Measurements from ENCODE around the gene ZNF516.

ZNF516 gene

GRCh38 chr18:76390452-76391035, 104.5 kb downstream of the ZNF516 start:
- in situ Hi-C loops (cut with MboI; ENCODE audit: low sequenced_read_pairs, unreplicated experiment), result no loop called here
- no peak for TF ChIP-seq CTCF (IDR thresholded peaks at IDR 0.05; ENCODE audit: borderline replicate concordance, control extremely low read depth, extremely low read depth, insufficient read depth, missing control alignments)
- DNase-seq (ENCODE audit: low spot score), result no peak

GRCh38 chr18:76389716-76390115, 105.3 kb downstream of the ZNF516 start:
- TF ChIP-seq CTCF (IDR thresholded peaks at IDR 0.05; ENCODE audit: borderline replicate concordance, control extremely low read depth, extremely low read depth, insufficient read depth, missing control alignments), result no peak
- DNase-seq (ENCODE audit: low spot score), result no peak
- in situ Hi-C loops (cut with MboI; ENCODE audit: low sequenced_read_pairs, unreplicated experiment), result no loop called here

GRCh38 chr18:76388891-76389423, 106.1 kb downstream of the ZNF516 start:
- in situ Hi-C loops (cut with MboI; ENCODE audit: low sequenced_read_pairs, unreplicated experiment), result no loop called here
- TF ChIP-seq CTCF (IDR thresholded peaks at IDR 0.05; ENCODE audit: borderline replicate concordance, control extremely low read depth, extremely low read depth, insufficient read depth, missing control alignments), result no peak
- no peak for DNase-seq (ENCODE audit: low spot score)

GRCh38 chr18:76388261-76388660, 106.8 kb downstream of the ZNF516 start:
- DNase-seq (ENCODE audit: low spot score), result no peak
- in situ Hi-C loops (cut with MboI; ENCODE audit: low sequenced_read_pairs, unreplicated experiment), result no loop called here
- no peak for TF ChIP-seq CTCF (IDR thresholded peaks at IDR 0.05; ENCODE audit: borderline replicate concordance, control extremely low read depth, extremely low read depth, insufficient read depth, missing control alignments)

GRCh38 chr18:76387608-76388007, 107.4 kb downstream of the ZNF516 start:
- in situ Hi-C loops (cut with MboI; ENCODE audit: low sequenced_read_pairs, unreplicated experiment), result no loop called here

GRCh38 chr18:76386886-76387285, 108.2 kb downstream of the ZNF516 start:
- in situ Hi-C loops (cut with MboI; ENCODE audit: low sequenced_read_pairs, unreplicated experiment), result no loop called here
- DNase-seq (ENCODE audit: low spot score), result no peak
- no peak for TF ChIP-seq CTCF (IDR thresholded peaks at IDR 0.05; ENCODE audit: borderline replicate concordance, control extremely low read depth, extremely low read depth, insufficient read depth, missing control alignments)

More at GRCh38 chr18:76387608-76388007, 107.4 kb downstream of the ZNF516 start:
- DNase-seq (ENCODE audit: low spot score), result no peak
- no peak for TF ChIP-seq CTCF (IDR thresholded peaks at IDR 0.05; ENCODE audit: borderline replicate concordance, control extremely low read depth, extremely low read depth, insufficient read depth, missing control alignments)
